Hematopoietic multipotent progenitor cell treated with erythropoietin and hydrocortisone succinate and interleukin-3 and kit ligand, for 17 days (in vitro differentiated cells): ENCODE measurements around the gene THBS2.
"Not testable (repeated sequence)": the region's sequence is repeated elsewhere in the genome, so short reads cannot be mapped to it uniquely, and the experiment has no call there.

Experiments used
- DNase-seq: peaks from one replicate; pipeline ENCODE4 v3.0.0-alpha.2; 2015; ENCODE audit warnings: low spot score

THBS2 gene

DNA sequence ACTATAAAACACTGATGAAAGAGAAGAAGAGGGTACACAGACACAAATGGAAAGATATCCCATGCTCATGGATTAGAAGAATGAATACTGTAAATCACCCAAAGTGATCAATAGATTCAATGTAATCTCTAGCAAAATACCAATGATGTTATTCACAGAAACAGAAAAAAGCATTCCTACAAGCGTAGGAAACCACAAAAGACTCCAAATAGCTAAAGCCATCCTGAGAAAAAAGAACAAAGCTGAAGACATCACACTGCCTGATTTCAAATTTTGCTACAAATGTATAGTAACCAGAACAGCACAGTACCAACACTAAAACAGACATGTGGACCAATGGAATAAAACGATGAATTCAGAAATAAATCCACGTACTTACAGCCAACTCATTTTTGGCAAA lies 43.0 kb downstream of the THBS2 start:
- DNase-seq, result no peak

- DNase-seq, result no peak
Measured at GRCh38 chr6:169208011-169208410, 45.6 kb downstream of the THBS2 start.

- no peak for DNase-seq
Measured at GRCh38 chr6:169207482-169207881, 46.2 kb downstream of the THBS2 start.

- no peak for DNase-seq
Measured at GRCh38 chr6:169205176-169206160, 48.2 kb downstream of the THBS2 start.

- DNase-seq, result no peak
Measured at GRCh38 chr6:169204167-169204566, 49.5 kb downstream of the THBS2 start.

- no peak for DNase-seq
Measured at GRCh38 chr6:169201985-169202384, 51.7 kb downstream of the THBS2 start.

GRCh38 chr6:169200893-169201514 lies 52.6 kb downstream of the THBS2 start:
- DNase-seq, result no peak

- DNase-seq, result no peak
Measured at GRCh38 chr6:169199625-169200335, 53.9 kb downstream of the THBS2 start.

DNA sequence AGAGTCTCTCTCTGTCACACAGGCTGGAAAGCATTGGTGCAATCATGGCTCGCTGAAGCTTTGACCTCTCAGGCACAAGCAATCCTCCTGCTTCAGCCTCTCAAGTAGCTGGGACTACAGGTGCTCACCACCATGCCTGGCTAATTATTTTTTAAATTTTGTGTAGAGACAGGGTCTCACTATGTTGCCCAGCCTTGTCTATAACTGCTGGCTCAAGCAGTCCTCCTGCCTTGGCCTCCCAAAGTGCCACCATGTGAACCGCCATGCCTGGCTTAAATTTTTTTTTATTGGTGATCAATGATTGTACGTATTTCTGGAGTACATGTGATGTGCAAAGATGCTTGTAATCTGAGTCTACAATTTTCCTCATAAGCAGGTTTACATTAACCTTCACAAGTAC lies 54.8 kb downstream of the THBS2 start:
- no peak for DNase-seq

GRCh38 chr6:169197929-169198328 lies 55.7 kb downstream of the THBS2 start:
- not testable (repeated sequence) for DNase-seq

GRCh38 chr6:169196279-169196678 lies 57.4 kb downstream of the THBS2 start:
- DNase-seq, result not testable (repeated sequence)

DNA sequence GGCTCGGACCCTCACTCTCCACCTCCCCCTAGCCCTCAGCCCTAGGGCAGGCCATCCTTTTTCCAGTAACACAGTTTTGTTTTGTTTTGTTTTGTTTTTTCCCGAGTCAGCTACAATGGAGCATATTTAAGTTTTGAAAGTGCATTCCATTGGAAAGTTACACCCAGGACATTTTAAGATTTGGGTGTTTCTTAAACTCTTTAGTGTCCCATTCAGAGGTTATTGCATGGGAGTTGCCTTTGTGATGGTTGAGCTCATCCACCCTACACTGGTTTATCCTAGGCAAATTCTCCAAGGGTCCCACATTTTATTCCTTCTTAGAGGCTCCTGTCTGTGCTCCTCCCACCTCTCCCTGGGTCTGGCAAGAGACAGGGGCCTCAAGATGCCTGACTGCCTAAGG lies 58.9 kb downstream of the THBS2 start:
- DNase-seq, result no peak

DNA sequence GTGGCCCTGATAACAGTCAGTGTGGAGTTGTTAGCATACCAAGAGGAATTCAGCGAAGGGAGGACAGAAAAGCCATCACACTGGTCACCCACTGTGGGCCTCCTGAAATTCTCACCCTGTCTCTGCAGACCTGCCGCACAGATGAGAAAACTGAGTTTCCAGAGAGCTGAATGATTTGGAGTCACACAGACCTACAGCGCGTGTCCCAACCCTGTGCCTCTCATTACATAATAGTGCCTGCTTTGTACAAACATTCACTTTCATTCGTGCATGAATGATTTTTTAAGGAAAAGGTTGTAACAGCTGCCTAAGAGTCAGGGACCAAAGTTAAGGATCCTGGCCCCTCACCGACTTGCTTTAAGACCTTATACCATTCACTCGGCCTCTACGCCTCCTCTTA lies 62.7 kb downstream of the THBS2 start:
- DNase-seq, result no peak

- DNase-seq, result no peak
Measured at GRCh38 chr6:169190144-169190584, 63.5 kb downstream of the THBS2 start.

- DNase-seq, result no peak
Measured at GRCh38 chr6:169189686-169190085, 64.0 kb downstream of the THBS2 start.

- DNase-seq, result no peak
Measured at GRCh38 chr6:169189182-169189581, 64.5 kb downstream of the THBS2 start.

- DNase-seq, result no peak
Measured at GRCh38 chr6:169188475-169188874, 65.2 kb downstream of the THBS2 start.

- DNase-seq, result no peak
Measured at GRCh38 chr6:169188051-169188470, 65.6 kb downstream of the THBS2 start.

- DNase-seq, result no peak
Measured at GRCh38 chr6:169186496-169187169, 67.0 kb downstream of the THBS2 start.

DNA sequence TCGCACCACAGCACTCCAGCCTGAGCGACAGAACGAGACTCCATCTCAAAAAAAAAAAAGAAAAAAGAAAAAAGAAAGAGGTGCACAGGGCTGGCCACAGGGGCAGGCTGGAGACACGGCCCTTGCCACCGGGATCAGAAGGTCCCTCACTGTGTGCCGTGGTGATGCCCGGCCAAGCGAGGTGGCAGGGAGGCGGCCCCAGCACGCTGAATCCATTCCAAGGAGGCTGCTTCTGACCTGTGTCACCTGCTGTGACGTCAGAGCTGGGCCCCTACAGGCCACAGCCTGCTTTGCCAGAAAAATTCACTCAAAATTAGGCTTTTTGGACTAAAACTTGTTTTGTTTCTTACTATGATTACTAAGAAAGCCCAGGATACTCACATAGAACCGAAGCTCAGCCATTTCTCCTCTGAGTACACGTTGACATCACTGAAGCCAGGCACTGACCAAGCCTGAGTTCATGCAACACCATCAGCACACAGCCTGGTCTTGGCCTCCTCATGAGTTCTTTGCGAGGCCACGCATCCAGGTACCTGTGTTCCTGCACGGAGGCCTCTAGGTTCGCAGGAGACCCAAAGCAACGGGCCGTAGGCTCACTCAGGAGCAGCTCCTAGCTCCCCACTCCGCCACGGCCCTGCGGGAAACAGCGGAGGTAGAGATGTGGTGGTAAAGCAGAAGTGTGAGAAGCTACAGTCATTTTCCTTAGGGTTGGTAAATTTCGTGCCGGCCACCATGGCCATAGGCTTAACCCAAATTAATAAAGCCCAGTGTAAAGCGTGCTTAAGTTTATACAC lies 67.8 kb downstream of the THBS2 start:
- DNase-seq, result no peak

GRCh38 chr6:169185011-169185521 lies 68.6 kb downstream of the THBS2 start:
- no peak for DNase-seq
